DND-41 (cell line): Measurements from ENCODE around the gene NAV3.

Source experiments
- EZH2 ChIP-seq: IDR thresholded peaks from 3 replicates; pipeline ENCODE4 v1.6.1; 2012; ENCODE audit warnings: borderline replicate concordance, low read depth, mild to moderate bottlenecking, moderate library complexity, low read length, inconsistent platforms; ENCODE audit not compliant: severe bottlenecking
- TF ChIP-seq, protein P1 (sequence below): IDR thresholded peaks from 2 replicates; pipeline ENCODE4 v1.5.1; 2012; ENCODE audit warnings: borderline replicate concordance, low read length, moderate library complexity, mild to moderate bottlenecking; ENCODE audit not compliant: poor library complexity, severe bottlenecking; ENCODE audit errors: extremely low read depth

GRCh38 chr12:77893918-77894317, 63.2 kb downstream of the NAV3 start:
- TF ChIP-seq, protein P1, sequence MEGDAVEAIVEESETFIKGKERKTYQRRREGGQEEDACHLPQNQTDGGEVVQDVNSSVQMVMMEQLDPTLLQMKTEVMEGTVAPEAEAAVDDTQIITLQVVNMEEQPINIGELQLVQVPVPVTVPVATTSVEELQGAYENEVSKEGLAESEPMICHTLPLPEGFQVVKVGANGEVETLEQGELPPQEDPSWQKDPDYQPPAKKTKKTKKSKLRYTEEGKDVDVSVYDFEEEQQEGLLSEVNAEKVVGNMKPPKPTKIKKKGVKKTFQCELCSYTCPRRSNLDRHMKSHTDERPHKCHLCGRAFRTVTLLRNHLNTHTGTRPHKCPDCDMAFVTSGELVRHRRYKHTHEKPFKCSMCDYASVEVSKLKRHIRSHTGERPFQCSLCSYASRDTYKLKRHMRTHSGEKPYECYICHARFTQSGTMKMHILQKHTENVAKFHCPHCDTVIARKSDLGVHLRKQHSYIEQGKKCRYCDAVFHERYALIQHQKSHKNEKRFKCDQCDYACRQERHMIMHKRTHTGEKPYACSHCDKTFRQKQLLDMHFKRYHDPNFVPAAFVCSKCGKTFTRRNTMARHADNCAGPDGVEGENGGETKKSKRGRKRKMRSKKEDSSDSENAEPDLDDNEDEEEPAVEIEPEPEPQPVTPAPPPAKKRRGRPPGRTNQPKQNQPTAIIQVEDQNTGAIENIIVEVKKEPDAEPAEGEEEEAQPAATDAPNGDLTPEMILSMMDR, result no peak
- no peak for TF ChIP-seq EZH2
